BLaER1 (cell line): ENCODE measurements around the gene HACE1.
"Not testable (repeated sequence)": the region's sequence is repeated elsewhere in the genome, so short reads cannot be mapped to it uniquely, and the experiment has no call there.

ENCODE experiments used
- H3K27ac ChIP-seq: shearing (Covaris generic); formaldehyde crosslinking; 2 replicates; pipeline ENCODE4 v1.8.1; 2022
- H3K27me3 ChIP-seq: shearing (Covaris generic); formaldehyde crosslinking; 2 replicates; pipeline ENCODE4 v1.8.1; 2022
- H3K36me3 ChIP-seq: shearing (Covaris generic); formaldehyde crosslinking; 2 replicates; pipeline ENCODE4 v1.8.1; 2022
- H3K4me1 ChIP-seq: shearing (Covaris generic); formaldehyde crosslinking; 2 replicates; pipeline ENCODE4 v1.8.1; 2022
- H3K4me2 ChIP-seq: shearing (Covaris generic); formaldehyde crosslinking; 2 replicates; pipeline ENCODE4 v1.8.1; 2022
- H3K4me3 ChIP-seq: shearing (Covaris generic); formaldehyde crosslinking; 2 replicates; pipeline ENCODE4 v1.8.1; 2022
- H3K9ac ChIP-seq: shearing (Covaris generic); formaldehyde crosslinking; 2 replicates; pipeline ENCODE4 v1.8.1; 2022
- H3K9me3 ChIP-seq: shearing (Covaris generic); formaldehyde crosslinking; 2 replicates; pipeline ENCODE4 v1.8.1; 2022
- H4K20me1 ChIP-seq: shearing (Covaris generic); formaldehyde crosslinking; 2 replicates; pipeline ENCODE4 v1.8.1; 2022
- Cebpa-rat ChIP-seq: shearing (Covaris generic); IDR thresholded peaks from 2 replicates; pipeline ENCODE4 v1.8.1; 2022

HACE1 gene

GRCh38 chr6:104884867-104885517 is 25.3 kb upstream of the HACE1 start:
- Histone ChIP-seq H4K20me1 (no peaks in the 10 kb centered on the region), H3K36me3 (no peaks in the 10 kb centered on the region), H3K4me2 (no peak overlapping the region), H3K4me1 (no peaks in the 10 kb centered on the region), H3K9me3 (peaks cover 14% of the 10 kb centered on the region), H3K27ac (no peak overlapping the region), H3K27me3 (no peaks in the 10 kb centered on the region), H3K4me3 (no peak overlapping the region), H3K9ac (no peak overlapping the region)
- no peak for TF ChIP-seq Cebpa-rat

GRCh38 chr6:104881964-104882668 is 22.4 kb upstream of the HACE1 start:
- no peak for TF ChIP-seq Cebpa-rat
- H3K4me1 ChIP-seq = no peaks in the 10 kb centered on the region
- H3K4me2 ChIP-seq = no peak overlapping the region
- H3K4me3 ChIP-seq = no peak overlapping the region
- H3K36me3 ChIP-seq = no peaks in the 10 kb centered on the region
- H3K9ac ChIP-seq = no peak overlapping the region
- H3K27ac ChIP-seq = no peak overlapping the region
- no peaks in the 10 kb centered on the region for H3K27me3 ChIP-seq
- no peaks in the 10 kb centered on the region for H4K20me1 ChIP-seq
- H3K9me3 ChIP-seq = no peaks in the 10 kb centered on the region

GRCh38 chr6:104862456-104862855 is 2.7 kb upstream of the HACE1 start:
- H3K9me3 ChIP-seq = no peaks in the 10 kb centered on the region
- H4K20me1 ChIP-seq = no peaks in the 10 kb centered on the region
- no peak overlapping the region for H3K9ac ChIP-seq
- H3K27me3 ChIP-seq = no peaks in the 10 kb centered on the region
- H3K4me2 ChIP-seq = no peak overlapping the region
- peaks cover 12% of the 10 kb centered on the region for H3K4me1 ChIP-seq
- H3K4me3 ChIP-seq = no peak overlapping the region
- no peaks in the 10 kb centered on the region for H3K36me3 ChIP-seq
- no peak overlapping the region for H3K27ac ChIP-seq
- TF ChIP-seq Cebpa-rat = no peak

DNA sequence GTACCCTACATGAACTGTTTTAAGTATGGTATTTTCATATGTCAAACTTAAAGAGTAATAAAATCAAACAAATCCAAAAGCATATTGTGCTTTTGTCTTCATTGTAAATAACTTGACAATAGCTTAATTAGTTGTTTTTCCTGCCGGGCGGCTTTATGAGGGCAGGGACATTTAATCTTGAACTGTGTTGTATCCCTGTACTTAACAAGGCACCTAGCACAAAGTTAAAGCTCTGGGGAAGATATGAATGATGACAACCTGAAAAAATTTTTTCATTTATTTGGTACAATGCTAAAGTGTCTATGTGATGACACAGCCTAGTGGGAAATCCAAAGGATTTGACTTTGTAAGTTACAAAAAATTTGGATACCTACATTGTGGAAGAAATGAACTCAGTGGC is 502 bp upstream of the HACE1 start:
- no peak for TF ChIP-seq Cebpa-rat
- H3K4me2 ChIP-seq = peak overlapping the region; percentile 80
- H3K9ac ChIP-seq = 0 out of 2 replicates have a peak overlapping the region, but pooled peaks have one; percentile 85
- H3K27me3 ChIP-seq = no peaks in the 10 kb centered on the region
- H3K4me1 ChIP-seq = peaks cover 12% of the 10 kb centered on the region
- no peaks in the 10 kb centered on the region for H3K36me3 ChIP-seq
- no peaks in the 10 kb centered on the region for H3K9me3 ChIP-seq
- H3K4me3 ChIP-seq = peak overlapping the region; percentile 87
- H3K27ac ChIP-seq = no peak overlapping the region
- peaks cover 12% of the 10 kb centered on the region; the same call in 1 of the 2 replicates for H4K20me1 ChIP-seq

DNA sequence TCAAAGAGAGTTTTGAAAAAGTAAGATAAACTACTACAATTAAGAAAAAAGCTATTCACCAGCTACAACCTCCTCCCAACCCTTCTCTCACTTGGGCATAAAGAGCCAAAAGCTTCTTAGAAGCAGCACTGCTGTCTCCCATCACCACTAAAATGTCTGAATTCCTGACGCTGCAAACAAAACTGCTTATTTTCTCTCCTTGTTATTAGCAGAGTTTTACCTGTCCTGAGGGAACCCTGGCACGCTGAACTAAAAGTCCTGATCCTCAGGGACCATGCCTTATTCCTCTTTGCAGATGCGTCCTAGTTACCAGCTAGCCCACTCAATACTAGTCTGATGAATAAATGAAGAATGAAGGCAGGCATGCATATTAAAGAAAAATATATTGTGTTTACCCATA is 1.1 kb downstream of the HACE1 start:
- no peak for TF ChIP-seq Cebpa-rat

GRCh38 chr6:104855507-104855906 is 4.2 kb downstream of the HACE1 start:
- H3K9ac ChIP-seq = no peak overlapping the region
- H3K36me3 ChIP-seq = peaks cover 8% of the 10 kb centered on the region
- TF ChIP-seq Cebpa-rat = no peak
- H3K27ac ChIP-seq = no peak overlapping the region
- no peaks in the 10 kb centered on the region for H3K27me3 ChIP-seq
- no peak overlapping the region for H3K4me2 ChIP-seq
- no peak overlapping the region for H3K4me3 ChIP-seq
- H4K20me1 ChIP-seq = peaks cover 17% of the 10 kb centered on the region; the same call in 1 of the 2 replicates
- H3K9me3 ChIP-seq = no peaks in the 10 kb centered on the region
- peaks cover 12% of the 10 kb centered on the region for H3K4me1 ChIP-seq

More for the DNA sequence above, 1.1 kb downstream of the HACE1 start:
- H3K27me3 ChIP-seq = no peaks in the 10 kb centered on the region
- H3K27ac ChIP-seq = peak overlapping the region; percentile 77; the same call in 1 of the 2 replicates
- no peaks in the 10 kb centered on the region for H3K9me3 ChIP-seq
- H3K4me2 ChIP-seq = peak overlapping the region; percentile 80
- H4K20me1 ChIP-seq = peaks cover 17% of the 10 kb centered on the region; the same call in 1 of the 2 replicates
- peaks cover 12% of the 10 kb centered on the region for H3K4me1 ChIP-seq
- H3K9ac ChIP-seq = peak overlapping the region; percentile 85
- no peaks in the 10 kb centered on the region for H3K36me3 ChIP-seq
- peak overlapping the region; percentile 87 for H3K4me3 ChIP-seq

- peaks cover 54% of the 10 kb centered on the region for H3K36me3 ChIP-seq
- not testable (repeated sequence) for H3K27ac ChIP-seq, H3K4me3 ChIP-seq, H3K4me2 ChIP-seq, H3K9ac ChIP-seq, H3K4me1 ChIP-seq, H3K9me3 ChIP-seq, H3K27me3 ChIP-seq, H4K20me1 ChIP-seq
Measured at GRCh38 chr6:104847721-104848120, 12.0 kb downstream of the HACE1 start.

DNA sequence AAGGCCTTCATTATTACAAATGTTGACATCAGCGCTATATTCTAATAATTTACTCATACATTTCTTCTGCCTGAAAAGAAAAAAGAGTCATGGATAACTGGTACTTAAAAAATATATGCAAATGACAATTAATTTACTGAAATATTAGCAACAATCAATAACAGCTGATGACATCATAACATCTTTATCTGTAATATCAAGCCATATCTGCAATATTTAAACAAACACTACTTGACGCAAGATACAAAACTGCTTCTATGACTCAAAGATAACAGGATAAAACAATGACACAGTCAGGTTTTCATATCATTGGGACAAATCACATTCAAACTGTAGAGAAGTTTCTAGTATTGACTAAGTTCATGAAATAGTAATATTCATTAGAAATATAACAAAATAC is 16.5 kb downstream of the HACE1 start:
- Histone ChIP-seq H3K4me2 (no peak overlapping the region), H3K36me3 (peaks cover 57% of the 10 kb centered on the region), H4K20me1 (no peaks in the 10 kb centered on the region), H3K9ac (no peak overlapping the region), H3K27me3 (no peaks in the 10 kb centered on the region), H3K4me1 (no peaks in the 10 kb centered on the region), H3K27ac (no peak overlapping the region), H3K4me3 (no peak overlapping the region), H3K9me3 (no peaks in the 10 kb centered on the region)
- TF ChIP-seq Cebpa-rat = no peak

DNA sequence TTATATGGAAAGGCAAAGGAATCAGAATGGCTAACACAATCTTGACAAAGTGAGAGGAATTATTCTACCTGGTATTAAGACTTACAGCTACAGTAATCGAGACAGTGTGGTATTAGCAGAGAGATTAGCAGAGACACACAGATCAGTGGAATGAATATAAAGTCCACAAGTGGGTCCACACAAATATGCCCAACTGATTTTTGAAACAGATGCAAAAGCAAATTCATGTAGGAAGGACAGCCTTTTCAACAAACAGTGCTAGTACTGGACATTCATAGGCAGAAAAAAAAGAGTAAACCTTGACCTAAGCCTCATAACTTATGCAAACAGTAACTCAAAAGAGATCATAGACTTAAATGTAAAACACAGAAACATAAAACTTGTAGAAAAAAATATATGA is 22.6 kb downstream of the HACE1 start:
- H3K4me3 ChIP-seq = no peak overlapping the region
- no peak for TF ChIP-seq Cebpa-rat
- H3K4me1 ChIP-seq = no peaks in the 10 kb centered on the region
- H3K9ac ChIP-seq = no peak overlapping the region
- H3K9me3 ChIP-seq = no peaks in the 10 kb centered on the region
- H3K27me3 ChIP-seq = no peaks in the 10 kb centered on the region
- peaks cover 42% of the 10 kb centered on the region for H3K36me3 ChIP-seq
- no peak overlapping the region for H3K4me2 ChIP-seq
- H3K27ac ChIP-seq = no peak overlapping the region
- H4K20me1 ChIP-seq = no peaks in the 10 kb centered on the region

DNA sequence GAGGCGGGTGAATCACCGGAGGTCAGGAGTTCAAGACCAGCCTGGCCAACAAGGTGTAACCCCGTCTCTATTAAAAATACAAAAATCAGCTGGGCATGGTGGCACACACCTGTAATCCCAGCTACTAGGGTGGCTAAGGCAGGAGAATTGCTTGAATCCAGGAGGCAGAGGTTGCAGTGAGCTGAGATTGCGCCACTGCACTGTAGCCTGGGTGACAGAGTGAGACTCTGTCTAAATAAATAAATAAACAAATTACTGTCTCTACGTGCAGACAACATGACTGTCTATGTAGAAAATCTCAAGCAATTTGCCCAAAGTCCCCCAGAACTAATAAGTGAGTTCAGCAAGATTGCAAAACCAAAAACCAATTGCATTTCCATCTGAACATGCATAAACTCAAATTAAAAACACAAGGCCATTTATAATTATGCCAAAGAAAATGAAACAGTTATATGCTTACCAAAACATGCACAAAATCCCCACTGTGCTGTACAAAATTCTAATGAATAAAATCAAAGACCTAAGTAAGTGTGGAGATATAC is 23.2 kb downstream of the HACE1 start:
- H3K9ac ChIP-seq, H3K4me2 ChIP-seq, H3K27me3 ChIP-seq, H3K4me3 ChIP-seq, H3K4me1 ChIP-seq, H4K20me1 ChIP-seq, H3K9me3 ChIP-seq, H3K27ac ChIP-seq: not testable (repeated sequence)
- H3K36me3 ChIP-seq = peaks cover 37% of the 10 kb centered on the region
